Activated CD8-positive, alpha-beta memory T cell treated with anti-CD3 and anti-CD28 coated beads for 24 hours (primary cell): ENCODE data around the gene ODF4.
A peak's percentile ranks its signal among the peaks of the same experiment; 100 is the strongest.
"Not testable (repeated sequence)": the region's sequence is repeated elsewhere in the genome, so short reads cannot be mapped to it uniquely, and the experiment has no call there.

Experiments used
- DNase-seq: peaks from one replicate; pipeline ENCODE4 v3.0.0-alpha.2; 2020

ODF4 gene

GRCh38 chr17:8371786-8372185 is 32.1 kb downstream of the ODF4 start:
- no peak for DNase-seq

- DNase-seq = no peak
Observed at GRCh38 chr17:8372422-8372821, 32.8 kb downstream of the ODF4 start.

- not testable (repeated sequence) for DNase-seq
Observed at GRCh38 chr17:8373856-8374255, 34.2 kb downstream of the ODF4 start.

DNA sequence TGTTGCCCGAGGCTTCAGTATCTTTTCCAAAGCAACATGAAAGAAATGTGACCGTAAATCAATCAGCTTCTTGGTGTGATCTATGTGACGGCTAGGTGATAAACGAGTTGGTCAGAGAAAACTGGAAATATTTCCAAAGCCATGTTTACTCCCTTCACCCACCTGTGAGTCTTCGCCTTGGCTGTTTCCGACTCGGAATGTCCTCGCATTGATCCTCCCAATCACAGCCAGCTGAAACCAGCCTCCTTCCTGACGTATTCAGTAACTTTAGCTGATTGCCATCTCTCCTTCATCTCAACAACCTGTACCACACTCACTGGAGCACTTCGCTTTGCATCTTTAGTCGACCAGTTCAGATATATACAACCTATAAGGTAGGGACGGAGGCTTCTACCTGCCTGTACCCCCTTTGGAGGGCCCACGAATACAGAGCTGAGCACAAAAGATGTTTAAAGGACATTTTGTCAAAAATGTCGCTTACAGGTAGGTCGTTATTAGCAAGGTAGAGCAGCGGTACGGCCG is 36.2 kb downstream of the ODF4 start:
- no peak for DNase-seq

DNA sequence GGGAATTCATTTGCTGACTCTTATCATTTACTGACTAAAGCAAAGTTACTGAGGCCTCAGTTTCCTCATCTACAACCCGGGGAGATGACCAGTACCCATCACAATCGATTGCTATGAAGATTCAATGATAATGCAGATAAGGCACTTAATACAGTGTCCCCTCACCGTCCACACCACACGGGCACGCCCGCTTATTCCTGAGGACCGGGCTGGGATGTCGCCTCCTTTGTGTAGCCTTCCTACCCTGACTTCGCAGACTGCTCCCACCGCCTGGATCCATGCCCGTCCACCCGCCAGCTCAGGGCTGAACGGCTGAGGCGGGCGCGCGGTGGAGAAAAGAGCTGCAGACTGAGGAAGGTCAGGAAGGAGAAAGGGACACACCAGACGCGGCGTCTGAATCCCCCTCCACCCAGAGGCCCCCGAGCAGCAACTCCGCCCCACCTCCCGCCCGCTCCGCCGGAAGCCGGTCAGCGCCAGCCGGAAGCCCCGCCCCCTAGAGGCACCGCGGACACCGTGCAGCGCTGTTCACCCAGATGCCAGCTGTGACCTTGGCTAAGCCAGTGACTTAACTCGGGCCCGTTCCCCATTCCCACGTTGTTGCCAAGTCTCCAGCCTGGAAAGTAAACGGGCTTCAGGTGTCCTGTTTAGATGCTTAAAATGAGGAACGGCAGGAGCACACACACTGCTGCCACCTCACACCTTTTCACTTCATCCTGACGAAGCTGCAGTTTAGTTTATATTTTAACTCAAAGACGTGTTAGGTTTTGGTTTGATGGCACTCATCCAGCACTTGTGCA is 36.8 kb downstream of the ODF4 start, which contains the start of gene KRABD2:
KRABD2 (minus strand) TSS at position 434 of the 797 bp plus-strand sequence.
- peak; percentile 97 for DNase-seq

DNA sequence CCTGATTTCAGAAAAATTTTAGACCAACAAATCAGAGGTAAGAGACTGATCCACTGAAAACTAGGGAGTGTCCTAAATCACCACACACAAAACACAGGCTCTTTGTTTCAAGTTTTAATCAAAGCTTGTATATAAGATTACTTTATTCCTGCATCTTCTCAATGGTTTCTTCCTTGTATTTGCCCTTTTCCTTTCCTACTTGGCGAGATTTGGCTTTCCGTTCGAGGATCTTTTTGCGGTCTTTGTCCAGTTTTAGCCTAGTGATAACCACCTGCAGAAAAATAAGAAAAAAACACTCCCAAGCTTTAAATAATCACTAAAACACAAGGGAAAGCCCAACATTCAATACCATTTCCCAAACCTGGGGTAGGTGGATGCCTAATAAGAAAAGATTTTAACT is 37.8 kb downstream of the ODF4 start:
- DNase-seq = no peak

- not testable (repeated sequence) for DNase-seq
Observed at GRCh38 chr17:8378117-8378516, 38.5 kb downstream of the ODF4 start.

- no peak for DNase-seq
Observed at GRCh38 chr17:8380049-8380448, 40.4 kb downstream of the ODF4 start.

DNA sequence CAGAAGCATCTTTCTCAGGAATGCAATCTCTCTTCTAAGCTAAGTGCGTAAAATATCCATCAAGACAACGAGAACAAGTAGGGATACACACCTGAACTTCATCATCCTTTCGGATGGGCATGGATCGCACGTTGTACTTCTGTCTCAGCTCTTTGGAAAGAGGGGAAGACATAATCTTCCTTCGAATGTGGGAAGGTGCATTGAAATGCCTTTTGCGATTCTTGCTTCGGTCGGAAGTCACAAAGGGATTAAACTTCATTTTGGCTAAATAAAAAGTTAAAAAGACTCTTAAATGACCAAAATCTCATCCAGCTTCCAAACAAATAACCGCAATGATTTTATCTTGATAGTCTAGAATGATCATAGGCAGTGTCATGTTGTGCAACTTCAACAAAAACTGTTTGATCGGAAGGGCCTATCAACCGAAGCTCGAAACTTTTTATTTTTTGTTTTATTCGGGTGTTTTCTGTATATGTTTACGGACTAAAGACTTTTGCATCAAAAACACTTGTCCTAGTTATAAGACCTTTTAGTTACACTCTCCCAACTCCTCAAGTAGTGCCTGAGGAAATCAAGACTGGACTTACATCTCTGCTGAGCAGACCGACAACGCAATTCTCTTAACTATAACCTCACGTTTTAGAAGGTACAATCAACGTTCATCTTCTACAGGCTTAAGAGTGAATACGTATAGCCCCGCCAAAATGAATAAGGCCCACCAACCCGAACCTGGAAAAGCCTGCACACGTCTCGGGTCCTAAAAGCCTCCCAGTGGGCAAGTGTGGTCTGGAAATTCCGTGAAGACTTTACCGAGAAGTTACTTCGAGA is 42.6 kb downstream of the ODF4 start:
- no peak for DNase-seq

GRCh38 chr17:8382880-8383142 is 43.2 kb downstream of the ODF4 start:
- no peak for DNase-seq

GRCh38 chr17:8383143-8383822 is 43.6 kb downstream of the ODF4 start, which contains the start of gene RPL26:
Gene RPL26, minus strand, starts transcription at chr17:8383193. Its CDS starts 883 bp downstream, at chr17:8382310.
- DNase-seq = peak; percentile 99

DNA sequence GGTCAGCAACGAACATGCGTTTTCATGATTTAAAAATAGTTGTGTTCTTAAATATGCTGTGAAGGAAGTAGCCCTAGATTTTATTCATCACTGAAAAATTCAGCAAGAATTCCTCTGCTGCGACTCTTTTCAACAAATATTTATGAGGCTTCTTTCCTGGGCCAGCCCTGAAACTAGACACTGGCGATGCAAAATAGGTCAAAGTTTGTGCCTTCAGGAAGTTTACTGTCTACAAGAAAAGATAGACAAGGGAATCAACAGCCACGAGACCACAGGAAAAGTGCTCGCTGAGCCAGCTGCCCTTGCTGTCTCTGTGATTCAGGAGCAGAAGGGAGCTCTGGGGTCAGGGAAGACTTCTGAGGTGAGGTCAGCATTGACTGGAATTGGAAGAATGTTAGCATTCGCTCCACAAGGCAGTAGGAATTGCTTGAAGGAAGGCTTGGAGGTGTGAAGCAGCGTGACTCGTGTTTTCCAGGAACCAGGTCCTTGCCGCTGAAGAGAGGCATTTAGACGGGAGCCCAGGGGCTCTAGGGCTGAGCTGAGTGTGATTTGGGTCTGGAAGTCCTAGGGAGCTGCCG is 45.2 kb downstream of the ODF4 start:
- DNase-seq = no peak

- no peak for DNase-seq
Observed at GRCh38 chr17:8386841-8387240, 47.2 kb downstream of the ODF4 start.

DNA sequence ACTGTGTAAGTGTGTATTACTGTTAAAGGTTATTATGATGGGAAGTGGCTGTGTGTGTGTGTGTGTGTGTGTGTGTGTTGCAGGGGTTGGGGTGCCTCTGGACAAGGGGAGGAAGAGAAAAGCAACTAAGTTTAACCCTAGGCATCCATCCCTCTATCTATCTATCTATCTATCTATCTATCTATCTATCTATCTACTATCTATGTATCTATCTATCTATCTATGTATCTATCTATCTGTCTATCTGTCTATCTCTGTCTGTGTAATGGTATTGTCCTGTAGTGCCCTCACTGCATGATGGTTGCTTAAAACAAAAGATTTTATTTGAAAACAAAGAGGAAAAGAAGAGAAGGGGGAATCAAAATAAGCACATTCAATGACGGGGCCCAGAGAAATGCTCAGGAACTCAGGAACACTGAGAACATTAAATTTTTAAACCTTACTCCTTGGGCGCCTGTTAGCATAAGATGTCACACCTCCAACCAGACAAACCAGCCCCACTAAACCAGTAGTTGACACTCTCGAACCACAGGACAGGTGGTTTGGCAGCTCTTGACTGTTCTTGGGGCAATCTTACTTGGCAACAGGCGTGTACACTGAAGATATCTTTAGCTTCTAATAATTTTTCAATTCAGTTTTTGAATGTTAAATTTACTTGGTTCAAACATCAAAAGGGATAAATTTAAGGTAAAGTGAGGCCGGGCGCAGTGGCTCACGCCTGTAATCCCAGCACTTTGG is 48.4 kb downstream of the ODF4 start:
- DNase-seq = no peak

DNA sequence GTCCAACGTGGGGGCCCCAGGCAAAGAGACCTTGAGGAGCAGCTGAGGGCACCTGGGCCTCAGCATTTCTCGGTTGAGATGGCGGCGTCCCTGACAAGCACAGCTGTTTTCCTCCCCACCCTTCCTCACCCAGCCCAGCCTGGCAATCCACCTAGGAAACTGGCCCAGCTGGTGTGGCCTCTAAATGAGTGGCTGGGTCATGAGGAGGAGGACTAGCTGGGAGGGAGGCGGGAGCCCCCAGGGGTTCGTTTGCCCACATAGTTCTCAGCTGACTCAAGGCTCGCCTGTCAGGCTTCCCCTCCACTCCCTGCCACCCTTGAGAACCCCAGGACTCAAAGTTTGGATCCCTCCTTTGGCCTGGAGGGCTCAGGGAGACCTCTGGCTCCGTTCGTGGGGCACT is 52.1 kb downstream of the ODF4 start:
- no peak for DNase-seq

DNA sequence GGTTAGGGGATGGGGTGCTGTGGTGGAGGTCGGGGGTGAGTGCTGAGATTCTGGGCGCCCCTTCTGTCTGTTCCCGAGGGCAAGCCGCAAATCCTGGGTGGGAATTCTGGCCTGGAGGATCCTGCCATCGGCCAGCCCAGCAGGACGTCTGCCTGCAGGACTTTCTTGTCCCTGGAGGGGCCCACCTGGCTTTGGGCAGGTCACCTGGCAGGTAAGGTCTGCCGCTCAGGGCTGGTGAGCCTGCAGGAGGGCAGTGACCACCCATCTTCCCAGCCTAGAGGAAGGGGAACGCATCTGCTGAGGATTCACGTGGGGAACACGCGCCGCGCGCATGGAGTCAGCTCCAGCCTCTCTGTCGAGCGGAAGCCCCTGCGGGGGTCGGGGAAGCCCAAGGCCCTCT is 52.6 kb downstream of the ODF4 start:
- no peak for DNase-seq

DNA sequence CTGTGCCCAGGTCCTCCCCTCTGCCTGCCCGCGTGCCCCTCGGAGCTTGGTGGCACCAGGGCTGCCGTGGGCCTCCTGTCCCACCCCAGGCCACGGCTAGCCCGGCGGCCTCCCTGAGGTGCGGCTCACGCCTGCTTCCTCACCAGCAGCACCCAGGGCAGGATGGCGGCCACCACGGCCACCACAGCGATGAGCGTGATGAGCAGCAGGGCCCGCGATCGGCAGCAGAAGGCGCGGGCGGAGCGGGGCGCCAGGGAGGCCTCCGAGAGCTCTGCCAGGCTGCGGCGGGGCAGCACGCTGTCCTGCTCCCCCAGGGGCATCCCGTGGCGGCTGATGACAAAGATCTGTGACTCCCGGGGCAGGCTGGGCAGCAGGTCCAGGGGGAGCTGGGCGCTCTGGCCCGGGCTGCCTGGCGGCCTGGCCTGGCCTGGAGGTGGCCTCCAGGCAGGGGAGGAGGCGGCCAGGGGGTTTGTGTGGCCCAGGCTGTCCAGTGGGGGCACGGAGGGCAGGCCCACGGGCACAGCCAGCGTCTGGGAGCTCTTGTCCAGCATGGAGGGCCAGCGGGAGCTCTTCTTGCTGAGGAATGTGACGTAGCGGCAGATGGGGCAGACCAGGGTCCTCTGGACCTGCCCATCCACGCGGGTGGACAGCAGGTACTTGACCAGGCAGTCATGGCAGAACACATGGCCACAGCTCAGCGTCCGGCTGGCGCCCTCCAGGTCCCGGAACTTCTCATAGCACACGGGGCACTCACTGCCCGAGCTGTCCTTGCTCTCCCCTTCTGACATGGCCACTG is 53.2 kb downstream of the ODF4 start:
- DNase-seq = no peak

GRCh38 chr17:8393470-8394231 is 54.0 kb downstream of the ODF4 start:
- peak; percentile 70 for DNase-seq

- not testable (repeated sequence) for DNase-seq
Observed at GRCh38 chr17:8394497-8394896, 54.9 kb downstream of the ODF4 start.
